Metanephros (tissue), 1 donor: ENCODE data around the gene LAMP5. TPM values are rescaled to one million over a fixed set of nuclear protein-coding genes. Genes with fewer than 3 reads are reported as not detected.

ENCODE experiments used
- total RNA-seq: library from RNA; depleted of rRNA; stranded (reverse); fragments of >200 nt; gene quantifications from one replicate; pipeline ENCODE4 v1.2.3, GENCODE V29; 2014

The LAMP5 gene, protein sequence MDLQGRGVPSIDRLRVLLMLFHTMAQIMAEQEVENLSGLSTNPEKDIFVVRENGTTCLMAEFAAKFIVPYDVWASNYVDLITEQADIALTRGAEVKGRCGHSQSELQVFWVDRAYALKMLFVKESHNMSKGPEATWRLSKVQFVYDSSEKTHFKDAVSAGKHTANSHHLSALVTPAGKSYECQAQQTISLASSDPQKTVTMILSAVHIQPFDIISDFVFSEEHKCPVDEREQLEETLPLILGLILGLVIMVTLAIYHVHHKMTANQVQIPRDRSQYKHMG
- total RNA-seq: 4.0 TPM

GRCh38 chr20:9514461-9515213 is at the start of gene LAMP5:
LAMP5 (plus strand) TSS chr20:9514590; CDS start chr20:9514853, 263 bp downstream.

